ENCODE measurements around the gene F2R.

Gene F2R

GRCh38 chr5:76690037-76690679 lies 25.8 kb upstream of the F2R start:
- Histone ChIP-seq H3K9me3 (ENCODE audit: control insufficient read depth in 1 of 2, low read length in 2 of 2) (no peaks in the 10 kb centered on the region), H3K4me3 (ENCODE audit: low read depth in 1 of 2, low read length in 2 of 2) (no peak overlapping the region), H3K27ac (ENCODE audit: low read depth, low read length) (no peak overlapping the region), H3K27me3 (ENCODE audit: control insufficient read depth in 1 of 2, insufficient read depth in 2 of 2, low read length in 2 of 2) (no peaks in the 10 kb centered on the region), H3K9ac (ENCODE audit: low read depth in 1 of 2, low read length in 2 of 2) (no peak overlapping the region), H3K4me1 (ENCODE audit: control insufficient read depth in 1 of 2, insufficient read depth in 2 of 2, low read length in 2 of 2) (peaks cover 0 to 18% of the 10 kb centered on the region in 2 donors), H3K36me3 (ENCODE audit: control insufficient read depth in 1 of 2, insufficient read depth in 2 of 2, low read length in 2 of 2) (peaks cover 22 to 31% of the 10 kb centered on the region in 2 donors)

GRCh38 chr5:76690704-76691466 lies 25.0 kb upstream of the F2R start:
- Histone ChIP-seq H3K36me3 (ENCODE audit: control insufficient read depth in 1 of 2, insufficient read depth in 2 of 2, low read length in 2 of 2) (peaks cover 23 to 38% of the 10 kb centered on the region in 2 donors), H3K9me3 (ENCODE audit: control insufficient read depth in 1 of 2, low read length in 2 of 2) (no peaks in the 10 kb centered on the region), H3K27me3 (ENCODE audit: control insufficient read depth in 1 of 2, insufficient read depth in 2 of 2, low read length in 2 of 2) (no peaks in the 10 kb centered on the region), H3K4me3 (ENCODE audit: low read depth in 1 of 2, low read length in 2 of 2) (no peak overlapping the region), H3K4me1 (ENCODE audit: control insufficient read depth in 1 of 2, insufficient read depth in 2 of 2, low read length in 2 of 2) (peaks cover 0 to 14% of the 10 kb centered on the region in 2 donors), H3K27ac (ENCODE audit: low read depth, low read length) (no peak overlapping the region), H3K9ac (ENCODE audit: low read depth in 1 of 2, low read length in 2 of 2) (no peak overlapping the region)

- Histone ChIP-seq H3K4me1 (ENCODE audit: control insufficient read depth in 1 of 2, insufficient read depth in 2 of 2, low read length in 2 of 2) (peaks cover 0 to 14% of the 10 kb centered on the region in 2 donors), H3K27ac (ENCODE audit: low read depth, low read length) (peak overlapping the region; percentile 13), H3K9me3 (ENCODE audit: control insufficient read depth in 1 of 2, low read length in 2 of 2) (no peaks in the 10 kb centered on the region), H3K36me3 (ENCODE audit: control insufficient read depth in 1 of 2, insufficient read depth in 2 of 2, low read length in 2 of 2) (peaks cover 29 to 42% of the 10 kb centered on the region in 2 donors), H3K9ac (ENCODE audit: low read depth in 1 of 2, low read length in 2 of 2) (no peak overlapping the region), H3K4me3 (ENCODE audit: low read depth in 1 of 2, low read length in 2 of 2) (no peak overlapping the region), H3K27me3 (ENCODE audit: control insufficient read depth in 1 of 2, insufficient read depth in 2 of 2, low read length in 2 of 2) (no peaks in the 10 kb centered on the region)
Measured at GRCh38 chr5:76691467-76692273, 24.3 kb upstream of the F2R start.

- H3K4me1 ChIP-seq (ENCODE audit: control insufficient read depth in 1 of 2, insufficient read depth in 2 of 2, low read length in 2 of 2) = peaks cover 0 to 14% of the 10 kb centered on the region in 2 donors
- no peaks in the 10 kb centered on the region for H3K27me3 ChIP-seq (ENCODE audit: control insufficient read depth in 1 of 2, insufficient read depth in 2 of 2, low read length in 2 of 2)
- peaks cover 28 to 39% of the 10 kb centered on the region in 2 donors for H3K36me3 ChIP-seq (ENCODE audit: control insufficient read depth in 1 of 2, insufficient read depth in 2 of 2, low read length in 2 of 2)
- H3K9me3 ChIP-seq (ENCODE audit: control insufficient read depth in 1 of 2, low read length in 2 of 2) = no peaks in the 10 kb centered on the region
- H3K27ac ChIP-seq (ENCODE audit: low read depth, low read length) = no peak overlapping the region
- no peak overlapping the region for H3K9ac ChIP-seq (ENCODE audit: low read depth in 1 of 2, low read length in 2 of 2)
- H3K4me3 ChIP-seq (ENCODE audit: low read depth in 1 of 2, low read length in 2 of 2) = no peak overlapping the region
Measured at GRCh38 chr5:76692274-76692540, 23.7 kb upstream of the F2R start.

- Histone ChIP-seq H3K4me1 (ENCODE audit: control insufficient read depth in 1 of 2, insufficient read depth in 2 of 2, low read length in 2 of 2) (peaks cover 0 to 14% of the 10 kb centered on the region in 2 donors), H3K4me3 (ENCODE audit: low read depth in 1 of 2, low read length in 2 of 2) (no peak overlapping the region), H3K27ac (ENCODE audit: low read depth, low read length) (no peak overlapping the region), H3K36me3 (ENCODE audit: control insufficient read depth in 1 of 2, insufficient read depth in 2 of 2, low read length in 2 of 2) (peaks cover 24 to 37% of the 10 kb centered on the region in 2 donors), H3K27me3 (ENCODE audit: control insufficient read depth in 1 of 2, insufficient read depth in 2 of 2, low read length in 2 of 2) (no peaks in the 10 kb centered on the region), H3K9ac (ENCODE audit: low read depth in 1 of 2, low read length in 2 of 2) (no peak overlapping the region), H3K9me3 (ENCODE audit: control insufficient read depth in 1 of 2, low read length in 2 of 2) (no peaks in the 10 kb centered on the region)
Measured at GRCh38 chr5:76692651-76693050, 23.3 kb upstream of the F2R start.

- H3K27ac ChIP-seq (ENCODE audit: low read depth, low read length) = no peak overlapping the region
- H3K36me3 ChIP-seq (ENCODE audit: control insufficient read depth in 1 of 2, insufficient read depth in 2 of 2, low read length in 2 of 2) = peaks cover 27 to 42% of the 10 kb centered on the region in 2 donors
- H3K9ac ChIP-seq (ENCODE audit: low read depth in 1 of 2, low read length in 2 of 2) = no peak overlapping the region
- H3K4me1 ChIP-seq (ENCODE audit: control insufficient read depth in 1 of 2, insufficient read depth in 2 of 2, low read length in 2 of 2) = peaks cover 0 to 14% of the 10 kb centered on the region in 2 donors
- H3K4me3 ChIP-seq (ENCODE audit: low read depth in 1 of 2, low read length in 2 of 2) = no peak overlapping the region
- H3K27me3 ChIP-seq (ENCODE audit: control insufficient read depth in 1 of 2, insufficient read depth in 2 of 2, low read length in 2 of 2) = no peaks in the 10 kb centered on the region
- no peaks in the 10 kb centered on the region for H3K9me3 ChIP-seq (ENCODE audit: control insufficient read depth in 1 of 2, low read length in 2 of 2)
Measured at GRCh38 chr5:76693141-76693540, 22.8 kb upstream of the F2R start.

- peaks cover 0 to 14% of the 10 kb centered on the region in 2 donors for H3K4me1 ChIP-seq (ENCODE audit: control insufficient read depth in 1 of 2, insufficient read depth in 2 of 2, low read length in 2 of 2)
- no peaks in the 10 kb centered on the region for H3K27me3 ChIP-seq (ENCODE audit: control insufficient read depth in 1 of 2, insufficient read depth in 2 of 2, low read length in 2 of 2)
- H3K4me3 ChIP-seq (ENCODE audit: low read depth in 1 of 2, low read length in 2 of 2) = no peak overlapping the region
- H3K9ac ChIP-seq (ENCODE audit: low read depth in 1 of 2, low read length in 2 of 2) = no peak overlapping the region
- peaks cover 33 to 42% of the 10 kb centered on the region in 2 donors for H3K36me3 ChIP-seq (ENCODE audit: control insufficient read depth in 1 of 2, insufficient read depth in 2 of 2, low read length in 2 of 2)
- no peaks in the 10 kb centered on the region for H3K9me3 ChIP-seq (ENCODE audit: control insufficient read depth in 1 of 2, low read length in 2 of 2)
- H3K27ac ChIP-seq (ENCODE audit: low read depth, low read length) = no peak overlapping the region
Measured at GRCh38 chr5:76694317-76694716, 21.6 kb upstream of the F2R start.

- Histone ChIP-seq H3K9me3 (ENCODE audit: control insufficient read depth in 1 of 2, low read length in 2 of 2) (no peaks in the 10 kb centered on the region), H3K27me3 (ENCODE audit: control insufficient read depth in 1 of 2, insufficient read depth in 2 of 2, low read length in 2 of 2) (no peaks in the 10 kb centered on the region), H3K4me1 (ENCODE audit: control insufficient read depth in 1 of 2, insufficient read depth in 2 of 2, low read length in 2 of 2) (peaks cover 0 to 14% of the 10 kb centered on the region in 2 donors), H3K36me3 (ENCODE audit: control insufficient read depth in 1 of 2, insufficient read depth in 2 of 2, low read length in 2 of 2) (peaks cover 33 to 37% of the 10 kb centered on the region in 2 donors), H3K4me3 (ENCODE audit: low read depth in 1 of 2, low read length in 2 of 2) (no peak overlapping the region), H3K9ac (ENCODE audit: low read depth in 1 of 2, low read length in 2 of 2) (no peak overlapping the region), H3K27ac (ENCODE audit: low read depth, low read length) (no peak overlapping the region)
Measured at GRCh38 chr5:76695346-76695745, 20.6 kb upstream of the F2R start.

- H3K9me3 ChIP-seq (ENCODE audit: control insufficient read depth in 1 of 2, low read length in 2 of 2) = no peaks in the 10 kb centered on the region
- H3K9ac ChIP-seq (ENCODE audit: low read depth in 1 of 2, low read length in 2 of 2) = no peak overlapping the region
- H3K27me3 ChIP-seq (ENCODE audit: control insufficient read depth in 1 of 2, insufficient read depth in 2 of 2, low read length in 2 of 2) = no peaks in the 10 kb centered on the region
- H3K4me3 ChIP-seq (ENCODE audit: low read depth in 1 of 2, low read length in 2 of 2) = no peak overlapping the region
- H3K4me1 ChIP-seq (ENCODE audit: control insufficient read depth in 1 of 2, insufficient read depth in 2 of 2, low read length in 2 of 2) = peaks cover 0 to 7% of the 10 kb centered on the region in 2 donors
- H3K36me3 ChIP-seq (ENCODE audit: control insufficient read depth in 1 of 2, insufficient read depth in 2 of 2, low read length in 2 of 2) = peaks cover 39% of the 10 kb centered on the region in 2 donors
- no peak overlapping the region for H3K27ac ChIP-seq (ENCODE audit: low read depth, low read length)
Measured at GRCh38 chr5:76696251-76696650, 19.7 kb upstream of the F2R start.

- no peak overlapping the region for H3K4me3 ChIP-seq (ENCODE audit: low read depth in 1 of 2, low read length in 2 of 2)
- no peaks in the 10 kb centered on the region for H3K9me3 ChIP-seq (ENCODE audit: control insufficient read depth in 1 of 2, low read length in 2 of 2)
- peaks cover 44 to 49% of the 10 kb centered on the region in 2 donors for H3K36me3 ChIP-seq (ENCODE audit: control insufficient read depth in 1 of 2, insufficient read depth in 2 of 2, low read length in 2 of 2)
- H3K27me3 ChIP-seq (ENCODE audit: control insufficient read depth in 1 of 2, insufficient read depth in 2 of 2, low read length in 2 of 2) = no peaks in the 10 kb centered on the region
- H3K27ac ChIP-seq (ENCODE audit: low read depth, low read length) = no peak overlapping the region
- H3K4me1 ChIP-seq (ENCODE audit: control insufficient read depth in 1 of 2, insufficient read depth in 2 of 2, low read length in 2 of 2) = peaks cover 0 to 4% of the 10 kb centered on the region in 2 donors
- H3K9ac ChIP-seq (ENCODE audit: low read depth in 1 of 2, low read length in 2 of 2) = no peak overlapping the region
Measured at GRCh38 chr5:76697670-76698069, 18.3 kb upstream of the F2R start.

Data from duodenal mucosa (tissue), 2 donors.